ENCODE results near the gene GPR78.

GPR78 gene

DNA sequence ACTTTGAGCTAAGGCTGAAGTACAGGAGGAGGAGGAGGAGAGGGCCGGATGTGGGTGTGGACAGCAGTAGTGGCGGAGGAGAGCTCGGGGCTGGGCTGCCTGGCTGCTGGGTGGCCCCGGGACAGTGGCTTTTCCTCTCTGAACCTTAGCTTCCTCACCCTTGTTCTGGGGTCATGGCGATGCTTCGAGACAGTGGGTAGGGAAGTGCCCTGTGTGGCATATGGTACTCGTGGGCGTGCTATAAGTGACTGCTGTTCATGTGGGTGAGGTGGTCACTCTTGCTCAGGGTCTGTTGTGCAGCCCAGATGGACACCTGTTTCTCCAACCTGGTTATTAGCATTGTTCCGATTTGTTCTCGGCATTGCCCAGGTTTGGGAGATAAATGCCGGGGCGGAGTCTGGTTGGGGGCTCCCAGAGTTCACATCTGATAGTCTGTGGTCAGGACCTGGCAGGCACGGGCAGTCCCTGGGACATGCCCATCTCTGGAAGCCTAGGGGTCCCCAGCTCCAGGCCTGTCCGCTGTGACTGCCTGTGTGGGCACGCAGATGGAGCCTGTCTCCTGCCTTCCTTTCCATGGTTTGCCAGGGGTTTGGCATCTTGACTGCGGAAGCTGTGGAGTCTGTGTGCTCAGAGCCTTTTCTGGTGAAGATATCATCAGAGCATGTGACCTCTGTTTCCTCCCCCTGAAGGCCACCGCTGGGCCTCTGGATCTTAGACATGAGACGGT lies 7.4 kb downstream of the GPR78 start:
- Histone ChIP-seq H3K27ac (ENCODE audit: low read depth, low read length, severe bottlenecking) (no peak overlapping the region), H3K36me3 (ENCODE audit: control insufficient read depth, insufficient read depth, low read length) (no peaks in the 10 kb centered on the region), H3K9me3 (ENCODE audit: control insufficient read depth, low read length) (no peaks in the 10 kb centered on the region), H3K4me1 (ENCODE audit: control insufficient read depth, insufficient read depth, low read length, poor library complexity, severe bottlenecking) (no peaks in the 10 kb centered on the region), H3K4me3 (ENCODE audit: extremely low read depth, insufficient read depth, low read length, poor library complexity, severe bottlenecking) (no peak overlapping the region)
- 84 to 87% methylated on average over 10 to 15 of the region's 18 CpGs for WGBS, 2 experiments (ENCODE audit: insufficient coverage in 2 of 2)

DNA sequence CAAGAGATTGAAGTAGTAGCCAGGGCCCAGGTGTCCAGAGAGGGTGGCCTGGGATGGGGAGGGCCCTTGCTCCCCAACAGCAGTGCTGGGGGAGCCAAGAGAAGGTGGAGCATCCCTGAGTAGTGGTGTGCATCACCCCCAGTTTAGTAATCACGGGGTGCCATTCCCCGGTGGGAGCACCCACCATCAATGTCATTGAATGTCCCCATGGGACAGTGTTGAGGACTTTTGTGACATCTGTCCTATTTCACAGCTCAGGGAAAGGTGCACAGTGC lies 7.9 kb downstream of the GPR78 start:
- no peak overlapping the region for H3K4me3 ChIP-seq (ENCODE audit: extremely low read depth, insufficient read depth, low read length, poor library complexity, severe bottlenecking)
- H3K9me3 ChIP-seq (ENCODE audit: control insufficient read depth, low read length): no peaks in the 10 kb centered on the region
- 90 to 93% methylated on average over 2 of the region's 2 CpGs for WGBS, 2 experiments (ENCODE audit: insufficient coverage in 2 of 2)
- H3K36me3 ChIP-seq (ENCODE audit: control insufficient read depth, insufficient read depth, low read length): no peaks in the 10 kb centered on the region
- no peak overlapping the region for H3K27ac ChIP-seq (ENCODE audit: low read depth, low read length, severe bottlenecking)
- peaks cover 2% of the 10 kb centered on the region for H3K4me1 ChIP-seq (ENCODE audit: control insufficient read depth, insufficient read depth, low read length, poor library complexity, severe bottlenecking)

GRCh38 chr4:8589336-8589735 lies 9.1 kb downstream of the GPR78 start:
- Histone ChIP-seq H3K36me3 (ENCODE audit: control insufficient read depth, insufficient read depth, low read length) (no peaks in the 10 kb centered on the region), H3K4me3 (ENCODE audit: extremely low read depth, insufficient read depth, low read length, poor library complexity, severe bottlenecking) (no peak overlapping the region), H3K27ac (ENCODE audit: low read depth, low read length, severe bottlenecking) (no peak overlapping the region), H3K4me1 (ENCODE audit: control insufficient read depth, insufficient read depth, low read length, poor library complexity, severe bottlenecking) (peaks cover 5% of the 10 kb centered on the region), H3K9me3 (ENCODE audit: control insufficient read depth, low read length) (no peaks in the 10 kb centered on the region)
- 90 to 92% methylated on average over 10 of the region's 10 CpGs for WGBS, 2 experiments (ENCODE audit: insufficient coverage in 2 of 2)

DNA sequence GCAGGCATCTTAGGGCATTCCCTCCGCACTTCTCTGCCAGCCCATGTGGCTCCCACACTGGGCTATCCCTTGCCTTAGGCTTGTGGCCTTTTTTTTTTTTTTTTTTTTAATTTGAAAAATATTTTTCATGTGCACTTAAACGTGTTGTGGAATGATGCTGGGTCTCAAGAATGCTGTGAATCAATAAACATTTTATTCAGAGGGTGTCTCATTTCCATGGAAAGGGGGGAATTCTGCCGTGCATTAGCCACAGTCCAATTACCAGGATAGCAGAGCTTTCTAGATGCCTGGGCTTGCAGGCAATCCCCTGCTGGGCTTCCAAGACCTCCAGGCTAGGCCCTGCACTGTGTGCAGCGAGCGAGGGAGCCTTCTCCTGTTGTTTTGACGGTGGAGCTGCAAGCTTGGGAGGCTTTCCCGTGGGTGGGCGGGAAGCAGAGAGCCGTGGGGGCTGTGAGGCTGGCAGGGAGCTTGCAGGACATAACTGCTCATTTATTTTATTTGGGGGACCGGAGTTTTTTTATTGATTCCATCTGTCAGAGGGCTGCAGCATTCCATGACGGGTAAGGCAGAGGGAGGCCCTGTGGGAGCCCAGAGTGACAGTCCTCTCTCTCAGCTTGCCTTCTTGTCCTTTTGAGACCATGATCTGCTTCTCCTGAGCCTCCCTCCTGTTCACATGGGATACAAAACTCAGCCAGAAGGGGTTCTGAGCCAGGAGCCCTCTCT lies 9.8 kb downstream of the GPR78 start:
- Histone ChIP-seq H3K27ac (ENCODE audit: low read depth, low read length, severe bottlenecking) (no peak overlapping the region), H3K4me3 (ENCODE audit: extremely low read depth, insufficient read depth, low read length, poor library complexity, severe bottlenecking) (no peak overlapping the region), H3K36me3 (ENCODE audit: control insufficient read depth, insufficient read depth, low read length) (no peaks in the 10 kb centered on the region), H3K9me3 (ENCODE audit: control insufficient read depth, low read length) (no peaks in the 10 kb centered on the region), H3K4me1 (ENCODE audit: control insufficient read depth, insufficient read depth, low read length, poor library complexity, severe bottlenecking) (peaks cover 5% of the 10 kb centered on the region)
- WGBS, 2 experiments (ENCODE audit: insufficient coverage in 2 of 2): 55 to 57% methylated on average over 8 of the region's 11 CpGs

GRCh38 chr4:8590546-8590880 lies 10.3 kb downstream of the GPR78 start:
- no peaks in the 10 kb centered on the region for H3K9me3 ChIP-seq (ENCODE audit: control insufficient read depth, low read length)
- no peak overlapping the region for H3K4me3 ChIP-seq (ENCODE audit: extremely low read depth, insufficient read depth, low read length, poor library complexity, severe bottlenecking)
- H3K36me3 ChIP-seq (ENCODE audit: control insufficient read depth, insufficient read depth, low read length): no peaks in the 10 kb centered on the region
- no peak overlapping the region for H3K27ac ChIP-seq (ENCODE audit: low read depth, low read length, severe bottlenecking)
- 77 to 89% methylated on average over 5 of the region's 5 CpGs for WGBS, 2 experiments (ENCODE audit: insufficient coverage in 2 of 2)
- H3K4me1 ChIP-seq (ENCODE audit: control insufficient read depth, insufficient read depth, low read length, poor library complexity, severe bottlenecking): peaks cover 5% of the 10 kb centered on the region

DNA sequence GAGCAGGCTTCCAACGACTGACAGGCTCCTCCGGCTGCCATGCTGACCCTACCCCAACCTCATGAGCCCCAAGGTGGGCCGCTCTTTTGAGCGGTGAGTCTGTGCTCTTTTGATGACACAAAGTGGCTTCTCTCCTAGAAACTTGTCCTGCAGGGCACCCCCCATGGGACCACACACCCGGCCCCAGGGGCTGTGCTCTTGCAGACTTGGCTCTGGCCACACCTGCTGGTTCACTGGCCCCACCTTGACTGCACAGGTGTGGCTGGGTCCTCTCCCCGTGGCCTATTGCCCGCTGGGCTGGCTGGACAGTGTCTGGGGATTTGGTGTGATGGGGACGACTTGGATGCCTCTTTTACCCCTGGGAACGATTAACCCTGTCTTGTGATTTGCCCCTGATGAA lies 10.9 kb downstream of the GPR78 start:
- H3K9me3 ChIP-seq (ENCODE audit: control insufficient read depth, low read length): no peaks in the 10 kb centered on the region

DNA sequence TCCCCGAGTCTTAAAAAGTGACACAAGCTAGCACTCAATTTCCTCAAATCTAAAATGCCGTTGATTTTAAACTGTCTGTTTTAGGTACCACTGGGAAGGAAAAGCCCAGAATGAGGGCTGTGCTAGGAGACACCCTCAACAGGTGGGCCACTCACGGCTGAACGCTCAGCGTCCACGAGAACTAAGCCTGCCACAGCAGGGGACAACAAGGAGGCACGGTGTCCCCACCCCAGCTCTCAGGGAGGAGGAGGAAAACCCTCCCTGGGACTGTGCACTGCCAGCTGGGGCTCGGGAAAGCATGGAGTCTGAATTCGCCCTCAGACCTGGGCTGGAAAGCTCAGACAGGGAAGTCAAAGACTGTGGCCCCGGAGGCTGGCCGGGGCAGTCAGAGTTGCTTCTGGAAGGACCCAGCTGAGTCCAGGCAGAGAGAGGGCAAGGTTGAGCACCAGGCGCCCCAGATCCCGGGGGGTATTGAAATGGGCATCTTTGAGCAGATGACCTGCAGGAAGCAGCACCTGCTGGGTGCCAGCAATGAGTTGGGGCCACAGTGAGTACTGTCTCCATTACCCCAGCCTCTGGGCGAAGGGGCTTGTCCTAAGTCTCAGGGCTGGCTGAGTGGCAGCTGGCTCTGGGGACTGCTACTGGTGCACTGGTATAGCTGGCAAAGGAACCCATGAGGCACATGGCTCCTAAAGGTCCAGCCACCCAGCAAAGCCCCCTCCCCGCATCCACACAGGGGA lies 11.6 kb downstream of the GPR78 start:
- Histone ChIP-seq H3K9me3 (ENCODE audit: control insufficient read depth, low read length) (no peaks in the 10 kb centered on the region), H3K36me3 (ENCODE audit: control insufficient read depth, insufficient read depth, low read length) (no peaks in the 10 kb centered on the region), H3K4me3 (ENCODE audit: extremely low read depth, insufficient read depth, low read length, poor library complexity, severe bottlenecking) (no peak overlapping the region), H3K27ac (ENCODE audit: low read depth, low read length, severe bottlenecking) (no peak overlapping the region), H3K4me1 (ENCODE audit: control insufficient read depth, insufficient read depth, low read length, poor library complexity, severe bottlenecking) (peaks cover 5% of the 10 kb centered on the region)
- 73 to 79% methylated on average over 6 to 15 of the region's 15 CpGs for WGBS, 2 experiments (ENCODE audit: insufficient coverage in 2 of 2)

More for the DNA sequence above, 10.9 kb downstream of the GPR78 start:
- WGBS, 2 experiments (ENCODE audit: insufficient coverage in 2 of 2): 91 to 92% methylated on average over 5 to 9 of the region's 9 CpGs
- Histone ChIP-seq H3K4me1 (ENCODE audit: control insufficient read depth, insufficient read depth, low read length, poor library complexity, severe bottlenecking) (peaks cover 5% of the 10 kb centered on the region), H3K4me3 (ENCODE audit: extremely low read depth, insufficient read depth, low read length, poor library complexity, severe bottlenecking) (no peak overlapping the region), H3K36me3 (ENCODE audit: control insufficient read depth, insufficient read depth, low read length) (no peaks in the 10 kb centered on the region), H3K27ac (ENCODE audit: low read depth, low read length, severe bottlenecking) (no peak overlapping the region)

- peak within 1 kb of the TSS; percentile 38 for H3K4me3 ChIP-seq (ENCODE audit: extremely low read depth, insufficient read depth, low read length, poor library complexity, severe bottlenecking)
Observed at GRCh38 chr4:8592366-8593263, 12.4 kb downstream of the GPR78 start, which contains the start of gene CPZ. Gene CPZ, plus strand, starts transcription at chr4:8592765. Its CDS starts 69 bp downstream, at chr4:8592834.

DNA sequence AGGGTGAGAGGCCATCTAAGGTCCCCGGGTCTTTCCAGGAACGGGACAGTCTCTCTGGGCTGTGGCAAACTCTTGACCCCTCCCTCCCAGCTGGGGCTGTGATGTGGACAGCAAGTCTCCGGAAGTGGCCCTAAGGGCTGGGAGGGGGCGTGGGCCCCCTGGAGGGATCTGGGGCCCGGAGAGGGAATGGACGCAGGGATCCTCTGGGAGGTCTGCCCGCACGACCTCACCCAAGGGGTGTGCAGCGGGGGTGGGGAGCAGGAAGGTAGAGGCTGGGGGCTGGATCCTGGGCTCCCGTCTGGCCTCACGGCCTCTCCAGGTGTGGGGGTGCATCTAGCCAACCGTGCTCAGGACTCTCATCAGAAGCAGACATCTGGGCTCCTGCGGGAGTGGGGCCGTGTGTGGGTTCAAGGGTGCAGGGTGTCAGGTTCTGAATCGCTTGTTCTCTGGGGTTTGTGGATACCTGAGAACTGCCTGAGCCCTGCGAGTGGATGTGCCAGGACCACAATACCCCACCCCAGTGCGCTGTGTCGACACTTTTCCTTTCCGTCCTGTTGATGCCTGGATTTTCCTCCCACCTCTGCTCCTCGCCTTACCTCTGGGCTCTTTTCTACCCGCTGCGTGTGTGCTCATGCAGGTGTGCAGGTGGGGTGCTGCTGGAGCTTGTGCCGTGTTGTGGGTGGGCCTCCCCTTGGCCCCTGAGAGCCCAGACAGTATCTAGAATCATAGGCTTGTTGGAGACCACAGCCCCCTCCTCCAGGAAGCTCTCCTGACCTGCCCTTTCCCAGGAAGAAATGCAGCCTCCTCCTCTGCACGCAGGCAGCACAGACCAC lies 13.3 kb downstream of the GPR78 start:
- 31 to 37% methylated on average over 18 to 19 of the region's 24 CpGs for WGBS, 2 experiments (ENCODE audit: insufficient coverage in 2 of 2)
- H3K4me3 ChIP-seq (ENCODE audit: extremely low read depth, insufficient read depth, low read length, poor library complexity, severe bottlenecking): peak overlapping the region; percentile 38
- H3K36me3 ChIP-seq (ENCODE audit: control insufficient read depth, insufficient read depth, low read length): no peaks in the 10 kb centered on the region
- H3K9me3 ChIP-seq (ENCODE audit: control insufficient read depth, low read length): no peaks in the 10 kb centered on the region
- peaks cover 5% of the 10 kb centered on the region for H3K4me1 ChIP-seq (ENCODE audit: control insufficient read depth, insufficient read depth, low read length, poor library complexity, severe bottlenecking)
- no peak overlapping the region for H3K27ac ChIP-seq (ENCODE audit: low read depth, low read length, severe bottlenecking)

More at GRCh38 chr4:8592366-8593263, 12.4 kb downstream of the GPR78 start, which contains the start of gene CPZ:
- no peak within 1 kb of the TSS for H3K27ac ChIP-seq (ENCODE audit: low read depth, low read length, severe bottlenecking)
- H3K4me1 ChIP-seq (ENCODE audit: control insufficient read depth, insufficient read depth, low read length, poor library complexity, severe bottlenecking): peaks cover 5% of the 10 kb centered on the region
- H3K9me3 ChIP-seq (ENCODE audit: control insufficient read depth, low read length): no peaks in the 10 kb centered on the region
- no peaks in the 10 kb centered on the region for H3K36me3 ChIP-seq (ENCODE audit: control insufficient read depth, insufficient read depth, low read length)
- WGBS, 2 experiments (ENCODE audit: insufficient coverage in 2 of 2): 3 to 9% methylated on average over 26 to 48 of the region's 58 CpGs
